Skin of body (tissue), 3 donors: ENCODE results near the gene SYDE2. TPM values are rescaled to one million over a fixed set of nuclear protein-coding genes. Genes with fewer than 3 reads are reported as not detected.
A peak's percentile ranks its signal among the peaks of the same experiment; 100 is the strongest.

Experiments used
- DNase-seq: peaks from one replicate; lab custom pipeline; 2025; lab: John Stamatoyannopoulos, UW
- small RNA-seq: library from RNA; depleted of rRNA; stranded (forward); fragments of <200 nt; gene quantifications from one replicate; pipeline ENCODE3, GENCODE V24; 2014; ENCODE audit warnings: low replicate concordance
- total RNA-seq: library from RNA; depleted of rRNA; stranded (reverse); fragments of >200 nt; gene quantifications from one replicate; pipeline ENCODE4 v1.2.3, GENCODE V29; 2014

Gene SYDE2
- total RNA-seq, 1 donor from 2014 or later, result 22.0 TPM

DNA sequence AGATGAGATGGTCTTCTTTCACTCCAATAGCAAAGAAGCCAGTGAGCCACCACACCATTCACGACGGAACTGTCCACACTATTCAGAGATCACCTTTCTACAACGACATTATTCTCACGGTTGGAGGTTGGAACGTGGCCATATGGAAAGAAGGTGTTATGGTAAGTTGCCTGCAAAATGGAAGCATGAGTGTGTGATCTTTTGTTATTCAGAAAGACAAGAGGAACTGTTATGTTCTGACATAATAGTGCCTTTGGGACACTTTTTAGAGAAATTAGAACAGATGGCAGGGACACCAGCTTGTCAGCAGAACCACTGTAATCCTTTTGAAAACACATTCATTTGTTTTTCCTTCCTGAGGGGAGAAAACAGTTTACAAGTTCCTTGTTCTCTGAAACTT is 76.7 kb downstream of the SYDE2 start:
- no peak for DNase-seq

GRCh38 chr1:85122169-85122568 is 78.6 kb downstream of the SYDE2 start:
- DNase-seq, result no peak

- no peak for DNase-seq
Observed at GRCh38 chr1:85121744-85122143, 79.1 kb downstream of the SYDE2 start.

- no peak for DNase-seq
Observed at GRCh38 chr1:85118751-85119150, 82.1 kb downstream of the SYDE2 start.

DNA sequence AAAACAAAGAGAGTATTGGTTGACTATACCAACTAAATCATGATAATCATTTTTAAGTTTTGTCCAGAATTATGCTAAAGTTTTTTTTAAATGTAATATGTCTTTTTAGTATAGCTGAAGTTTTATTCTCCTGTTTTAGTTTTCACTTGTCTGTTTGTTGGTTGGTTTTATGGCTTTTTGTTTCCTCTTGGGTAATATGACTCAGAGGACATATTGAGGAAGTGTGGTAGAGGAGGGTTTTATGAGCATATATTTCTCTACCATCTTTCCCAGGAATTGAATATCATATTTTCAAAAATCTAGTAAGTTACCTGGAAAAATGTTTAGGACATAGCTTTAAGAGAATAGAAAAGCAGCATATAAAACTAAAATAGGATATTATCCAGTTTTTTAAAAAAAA is 84.0 kb downstream of the SYDE2 start:
- DNase-seq, result no peak

DNA sequence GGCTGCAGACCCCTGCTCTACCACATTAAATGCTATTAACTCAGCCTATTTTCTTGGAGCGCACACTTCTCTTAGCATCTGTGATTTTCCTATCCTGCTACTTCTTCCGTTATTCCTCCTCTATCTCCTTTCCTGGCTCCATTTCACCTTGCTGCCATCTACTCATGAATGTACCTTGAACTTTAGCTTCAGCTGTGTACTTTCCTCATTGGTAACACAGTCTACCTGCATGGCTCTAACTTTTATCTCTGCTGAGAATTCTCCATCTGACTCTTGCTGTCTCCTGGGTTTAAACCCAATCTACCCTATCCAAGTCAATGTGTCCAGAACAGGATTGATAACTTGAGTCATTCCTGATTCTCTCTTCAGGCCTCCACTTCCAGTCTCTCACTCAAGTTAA is 84.9 kb downstream of the SYDE2 start:
- DNase-seq, result no peak

GRCh38 chr1:85111695-85112094 is 89.1 kb downstream of the SYDE2 start:
- DNase-seq, result no peak

DNA sequence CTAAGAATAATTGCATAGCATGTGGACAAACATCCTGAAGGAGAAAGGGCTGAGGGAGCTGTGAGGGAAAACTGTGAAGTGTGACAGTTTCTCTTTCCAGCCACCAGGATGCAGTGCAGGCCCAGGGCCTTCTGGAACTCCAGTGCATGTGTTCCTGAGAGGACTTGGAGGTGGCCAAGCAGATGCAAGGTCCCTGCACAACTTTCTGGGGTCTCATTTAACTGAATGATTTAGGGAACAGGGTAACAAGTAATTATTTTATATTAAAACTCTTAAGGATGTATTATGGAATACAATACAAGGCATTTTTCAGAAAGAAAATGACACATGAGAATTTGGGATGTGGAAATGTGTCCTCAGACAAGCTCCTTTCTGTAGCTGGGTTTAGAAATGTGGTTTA is 91.3 kb downstream of the SYDE2 start:
- DNase-seq, result peak; percentile 34

Small RNA genes lying within 50 kb of the gene (small RNA-seq; reads per million reads assigned to genes)
- gene MIR4423, result 0.43 reads per million, percentile 53 among the genes with 10 or more reads in this experiment

Other genes starting within 250 kb of the SYDE2 start
- 1.8 TPM for gene MCOLN2, start 203.9 kb downstream of the SYDE2 start, total RNA-seq
- 1.6 TPM for gene MCOLN3, start 152.5 kb downstream of the SYDE2 start, total RNA-seq
- 23.4 TPM for gene C1orf52, start 58.6 kb upstream of the SYDE2 start, total RNA-seq
- gene BCL10, start 75.6 kb upstream of the SYDE2 start, total RNA-seq, result 25.3 TPM